GM19025 (cell line): Measurements from ENCODE around the gene AP1M1.

Experiments
- ATAC-seq: cut with Tn5 transposase; IDR thresholded peaks from one replicate; pipeline ENCODE4 v1.9.1; 2021; ENCODE audit warnings: mild to moderate bottlenecking, low read depth, moderate library complexity; ENCODE audit not compliant: unreplicated experiment

The AP1M1 gene

DNA sequence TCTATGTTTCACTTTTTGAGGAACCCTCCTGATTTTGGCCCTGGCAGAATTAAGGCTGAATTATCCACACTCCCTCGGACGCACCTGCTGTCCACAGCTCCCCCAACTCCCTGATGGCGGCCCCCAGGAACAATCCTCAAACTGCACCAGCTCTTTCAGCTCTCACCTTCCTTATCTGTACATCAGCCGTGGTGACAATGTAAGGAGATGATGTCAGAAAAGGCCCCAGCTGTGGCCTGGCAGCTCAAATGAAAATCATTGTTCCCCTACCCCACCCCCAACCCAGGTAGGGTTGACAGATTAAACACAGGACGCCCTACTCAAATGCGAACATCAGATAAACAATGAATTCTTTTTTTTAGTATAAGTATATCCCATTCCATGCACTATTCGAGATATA is 91.9 kb downstream of the AP1M1 start:
- no peak for ATAC-seq

DNA sequence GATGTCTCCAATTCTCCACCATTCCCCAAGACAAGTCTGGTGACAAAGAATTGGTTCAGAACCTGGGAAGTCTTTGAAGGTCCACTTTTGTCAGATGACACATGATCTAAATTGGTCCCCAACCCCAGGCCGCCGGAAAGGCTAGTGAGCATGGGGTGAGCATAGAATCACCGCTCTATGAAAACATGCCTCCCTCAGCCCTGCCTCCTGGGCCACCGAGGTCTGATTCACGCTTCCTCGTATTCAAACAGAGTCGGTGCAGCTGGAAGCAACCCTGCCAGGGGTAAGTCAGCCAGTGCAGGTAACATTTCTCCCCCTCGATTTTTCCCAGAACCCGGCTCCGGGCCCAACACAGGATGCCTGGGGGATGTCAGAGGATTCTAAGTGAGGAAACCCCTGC is 93.0 kb downstream of the AP1M1 start:
- no peak for ATAC-seq

DNA sequence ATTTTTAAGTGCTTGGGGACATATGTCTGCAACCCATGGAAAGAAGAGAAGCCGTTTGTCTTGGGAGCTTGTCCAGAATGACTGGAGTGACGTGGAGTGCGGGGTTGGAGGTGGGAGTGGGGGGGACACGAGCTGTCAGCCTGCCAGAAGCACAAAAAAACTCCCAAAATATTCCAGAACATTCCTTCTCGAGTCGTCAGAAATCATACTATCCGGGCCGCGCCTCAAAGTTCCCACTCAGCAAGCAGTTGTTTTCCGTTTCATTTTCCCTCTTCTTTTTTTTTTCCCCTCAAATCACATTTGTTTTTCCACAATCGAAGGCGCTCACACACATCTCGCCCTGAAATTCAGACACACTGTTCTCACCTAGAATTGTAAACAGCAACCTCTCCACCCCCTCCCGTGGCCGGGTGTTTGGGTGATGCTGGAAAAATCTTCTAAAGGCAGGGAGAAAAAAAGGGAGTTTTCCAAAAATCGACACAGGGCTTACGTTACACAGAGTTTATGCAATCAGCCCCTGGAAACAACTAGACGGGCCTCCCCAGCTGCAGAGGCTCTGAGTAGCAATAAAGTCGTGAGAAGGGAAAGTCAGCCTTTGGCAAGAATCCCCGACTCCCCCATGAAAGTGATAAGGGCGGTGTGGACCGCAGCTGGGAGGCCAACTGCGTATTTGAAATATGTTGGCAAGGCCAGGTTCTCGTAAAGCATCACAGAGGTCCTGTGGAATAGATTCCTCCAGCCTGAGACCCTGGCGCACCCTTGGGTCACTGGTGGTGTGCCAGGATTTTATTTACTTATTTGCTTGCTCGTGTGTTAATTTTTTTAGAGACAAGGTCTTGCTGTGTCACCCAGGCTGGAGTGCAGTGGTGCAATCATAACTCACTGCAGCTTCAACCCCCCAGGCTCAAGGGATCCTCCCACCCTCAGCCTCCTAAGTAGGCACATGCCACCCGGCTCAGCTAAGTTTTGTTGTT is 95.7 kb downstream of the AP1M1 start:
- no peak for ATAC-seq

DNA sequence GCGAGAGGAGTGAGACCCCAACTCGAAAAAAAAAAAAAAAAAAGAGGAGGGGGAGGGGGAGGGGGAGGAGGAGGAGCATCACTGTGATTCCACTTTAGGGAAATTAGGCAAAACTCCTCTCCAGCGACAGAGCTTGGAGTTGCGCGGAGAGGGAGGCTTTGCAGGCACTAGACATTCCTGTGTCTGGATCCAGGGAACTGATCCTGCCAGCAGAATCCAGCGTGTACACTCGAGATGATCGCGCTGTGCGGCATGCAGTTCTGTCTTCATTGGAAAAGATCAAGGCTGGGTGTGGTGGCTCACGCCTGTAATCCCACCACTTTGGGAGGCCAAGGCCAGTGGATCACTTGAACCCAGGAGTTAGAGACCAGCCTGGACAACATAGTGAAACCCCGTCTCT is 97.3 kb downstream of the AP1M1 start:
- no peak for ATAC-seq
